HG02943 (cell line): Measurements from ENCODE around the gene GGA2.

ENCODE experiments used
- ATAC-seq: cut with Tn5 transposase; IDR thresholded peaks from one replicate; pipeline ENCODE4 v1.9.1; 2021; ENCODE audit warnings: mild to moderate bottlenecking, low read depth, moderate library complexity; ENCODE audit not compliant: unreplicated experiment

The GGA2 gene

GRCh38 chr16:23505671-23506605, 4.4 kb downstream of the GGA2 start:
- ATAC-seq: no peak

DNA sequence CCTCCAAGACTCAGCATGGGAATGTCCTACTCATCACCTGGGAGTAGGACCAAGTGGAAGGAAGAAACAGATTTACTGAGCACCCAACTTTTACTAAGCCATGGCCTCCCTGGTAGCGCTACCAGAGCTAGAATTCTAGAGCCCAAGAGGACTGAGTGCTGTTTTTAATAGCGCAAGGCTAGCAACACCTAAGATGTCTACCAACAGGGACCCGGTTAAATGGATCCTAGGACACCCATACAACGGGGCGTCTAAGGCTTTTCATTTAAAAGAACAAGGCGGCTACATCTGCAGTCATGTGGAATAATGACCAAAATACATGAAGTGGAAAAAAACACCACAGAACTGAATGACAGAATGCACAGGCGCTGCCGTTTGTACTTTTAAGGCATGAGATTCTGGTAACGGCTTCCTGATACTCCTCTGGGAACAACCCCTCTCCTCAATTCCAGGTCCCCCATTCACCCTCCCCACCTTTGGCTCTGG, 5.1 kb downstream of the GGA2 start:
- ATAC-seq: no peak

- ATAC-seq: peak; percentile 65
These were observed 5.7 kb downstream of the GGA2 start for GRCh38 chr16:23504453-23505179.

DNA sequence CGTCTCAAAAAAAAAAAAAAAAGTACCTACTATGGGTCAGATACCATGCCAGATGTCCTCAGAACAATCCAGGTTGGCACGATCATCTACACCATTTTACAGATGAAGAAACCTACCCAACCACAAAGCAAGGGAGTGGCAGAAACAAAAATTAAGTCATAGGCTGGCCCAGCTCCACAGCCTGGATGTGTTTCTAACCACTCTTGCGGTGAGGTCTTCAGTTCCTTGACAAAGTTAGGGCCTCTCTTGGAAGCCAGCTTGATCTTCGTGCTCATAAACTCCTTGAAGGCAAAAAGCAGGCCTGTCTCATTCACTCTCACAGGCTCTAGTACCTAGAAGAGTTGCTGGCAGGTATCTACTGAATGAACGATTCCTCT, 6.2 kb downstream of the GGA2 start:
- ATAC-seq: no peak

DNA sequence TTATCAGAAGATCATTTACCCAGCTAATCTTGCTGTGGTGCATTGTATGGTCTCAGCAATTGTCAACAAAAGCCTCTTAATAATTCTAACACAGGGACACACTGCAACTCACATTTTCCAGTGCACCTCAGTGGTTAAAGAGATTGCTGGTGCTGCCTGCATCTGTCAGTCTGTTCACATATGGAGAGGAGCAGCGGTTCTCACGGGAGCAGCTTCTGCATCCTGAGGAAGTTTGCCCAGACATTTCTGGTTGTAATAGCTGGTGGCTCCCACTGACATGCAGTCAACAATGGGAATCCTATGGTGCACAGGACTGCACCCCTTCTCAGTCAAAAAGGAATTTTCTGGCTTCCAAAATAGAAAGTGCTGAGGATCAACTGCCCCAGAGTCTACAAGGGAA, 7.8 kb downstream of the GGA2 start:
- no peak for ATAC-seq

- ATAC-seq: no peak
These were observed 9.0 kb downstream of the GGA2 start for GRCh38 chr16:23501291-23501690.

GRCh38 chr16:23500862-23501225, 9.4 kb downstream of the GGA2 start:
- no peak for ATAC-seq

GRCh38 chr16:23500212-23500861, 10.0 kb downstream of the GGA2 start:
- no peak for ATAC-seq

- no peak for ATAC-seq
These were observed 10.5 kb downstream of the GGA2 start for GRCh38 chr16:23499801-23500200.

DNA sequence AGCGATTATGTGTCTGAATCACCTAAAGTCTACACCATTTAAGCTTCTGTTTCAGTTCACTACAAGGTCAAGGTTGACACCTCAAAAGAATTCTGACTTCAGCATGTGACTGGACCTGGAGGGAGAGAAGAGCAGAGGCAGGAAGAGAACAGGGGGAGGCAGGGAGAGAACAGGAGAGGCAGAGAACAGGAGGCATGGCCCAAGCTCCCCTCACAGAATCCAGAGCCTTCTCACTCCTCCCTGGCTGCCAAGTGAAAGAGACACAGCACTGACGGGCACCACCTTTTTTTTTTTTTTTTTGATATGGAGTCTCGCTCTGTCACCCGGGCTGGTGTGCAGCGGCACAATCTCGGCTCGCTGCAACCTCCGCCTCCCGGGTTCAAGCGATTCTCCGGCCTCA, 11.4 kb downstream of the GGA2 start:
- no peak for ATAC-seq

GRCh38 chr16:23497543-23497868, 12.8 kb downstream of the GGA2 start:
- no peak for ATAC-seq

GRCh38 chr16:23496821-23497542, 13.3 kb downstream of the GGA2 start:
- ATAC-seq: no peak

- ATAC-seq: no peak
These were observed 14.6 kb downstream of the GGA2 start for GRCh38 chr16:23495671-23496070.

- no peak for ATAC-seq
These were observed 16.1 kb downstream of the GGA2 start for GRCh38 chr16:23494188-23494587.

GRCh38 chr16:23491490-23492391, 18.6 kb downstream of the GGA2 start:
- ATAC-seq: no peak

- no peak for ATAC-seq
These were observed 23.8 kb downstream of the GGA2 start for GRCh38 chr16:23486480-23486879.

GRCh38 chr16:23485841-23486240, 24.5 kb downstream of the GGA2 start:
- no peak for ATAC-seq

- ATAC-seq: no peak
These were observed 25.1 kb downstream of the GGA2 start for GRCh38 chr16:23485257-23485614.

DNA sequence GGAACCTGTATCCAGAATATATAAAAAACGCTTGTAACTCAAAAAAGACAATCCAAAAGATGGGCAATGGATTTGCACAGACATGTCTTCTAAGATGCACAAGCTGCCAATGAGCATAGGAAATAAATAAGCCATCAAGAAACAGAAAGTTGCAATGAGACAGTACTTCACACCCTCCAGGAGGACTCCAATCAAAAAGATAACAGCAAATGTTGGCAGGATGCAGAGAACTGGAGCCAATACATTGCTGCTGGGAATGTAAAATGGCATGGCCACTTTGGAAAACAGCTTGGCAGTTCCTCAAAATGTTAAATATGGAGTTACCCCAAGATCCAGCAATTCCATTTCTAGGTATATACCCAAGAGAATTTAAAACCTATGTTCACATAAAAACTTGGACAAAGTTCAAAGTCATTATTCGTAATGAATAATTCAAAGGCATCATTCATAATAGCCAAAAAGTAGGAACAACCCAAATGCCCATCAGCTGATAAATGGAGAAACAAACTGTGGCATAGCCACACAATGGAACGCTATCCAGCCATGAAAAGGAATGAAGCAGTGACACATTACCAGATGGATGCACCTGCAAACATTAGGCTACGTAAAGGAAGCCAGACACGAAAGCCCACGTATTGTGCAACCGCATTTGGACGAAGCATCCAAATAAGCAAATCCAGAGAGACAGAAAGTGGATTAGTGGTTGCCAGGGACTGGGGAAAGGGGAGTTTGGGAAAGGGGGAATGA, 25.6 kb downstream of the GGA2 start:
- no peak for ATAC-seq
